K562 (cell line): Measurements from ENCODE around the gene WWTR1. TPM values are rescaled to one million over a fixed set of nuclear protein-coding genes. Genes with fewer than 3 reads are reported as not detected.

Source experiments
- ATAC-seq: fragments of 200-7000 bp; cut with Tn5 transposase; 3 replicates; pipeline ENCODE4 v1.9.1; 2020; ENCODE audit warnings: moderate library complexity
- BruUV-seq: library from RNA; stranded (reverse); fragments of 400-500 nt; replicated peaks from 2 replicates; lab custom pipeline; 2021; lab: Mats Ljungman, UMichigan
- CTCF ChIA-PET: fragments of 300-600 bp; formaldehyde crosslinking; extraction: SDS; loops from one replicate; lab custom pipeline; 2021; ENCODE audit warnings: low intra/inter-chr PET ratio; lab: Yijun Ruan, JAX
- POLR2A ChIA-PET: fragments of 300-600, 350-650 bp; sonication (Branson Sonifier 250); formaldehyde crosslinking; extraction: SDS; loops from one replicate; lab custom pipeline; 2021; ENCODE audit warnings: antibody characterized with exemption, inconsistent platforms; lab: Yijun Ruan, JAX
- DNase-seq, 4 experiments: peaks; one replicate each; pipeline versions ENCODE4 v3.0.0 to v3.0.0-alpha.2; 2011 to 2018; ENCODE audit warnings: low spot score in 3 of 4, mixed read lengths in 3 of 4; ENCODE audit errors: extremely low read depth in 1 of 4
- FAIRE-seq: peaks from 2 replicates; lab custom pipeline; 2011; peaks lifted over from hg19 to GRCh38; lab: Jason Lieb, UNC
- H2AFZ ChIP-seq: 2 replicates; pipeline ENCODE4 v1.6.0; 2011; ENCODE audit warnings: low read depth, low read length, control low read depth, inconsistent platforms
- H3K27ac ChIP-seq: fragments of 200-600 bp; 3 replicates; pipeline ENCODE4 v1.8.0; 2011; ENCODE audit warnings: low read depth, mild to moderate bottlenecking, control low read depth, inconsistent platforms, low read length, moderate library complexity, mixed read lengths; ENCODE audit errors: extremely low read depth
- H3K27me3 ChIP-seq, 2 experiments: fragments of 300-600 bp in 1 of 2; 2 replicates in 1 of 2; 3 replicates in 1 of 2; pipeline versions ENCODE4 v1.6.0 to v1.8.0; 2011; ENCODE audit warnings: inconsistent platforms in 2 of 2, low read length in 2 of 2, mild to moderate bottlenecking in 1 of 2, mixed read lengths in 1 of 2, moderate library complexity in 1 of 2; ENCODE audit not compliant: control insufficient read depth in 2 of 2, insufficient read depth in 2 of 2
- H3K36me3 ChIP-seq: fragments of 300-600 bp; 3 replicates; pipeline ENCODE4 v1.8.0; 2011; ENCODE audit warnings: mild to moderate bottlenecking, low read length, inconsistent platforms; ENCODE audit not compliant: control insufficient read depth, insufficient read depth
- H3K4me1 ChIP-seq, 2 experiments: fragments of 200-600 bp in 1 of 2; replicated peaks in 1 of 2; 2 replicates in 1 of 2; 3 replicates in 1 of 2; pipeline versions ENCODE4 v1.5.1 to v1.8.0; 2011; ENCODE audit warnings: inconsistent platforms in 2 of 2, low read length in 2 of 2, mild to moderate bottlenecking in 1 of 2, mixed read lengths in 1 of 2, moderate library complexity in 1 of 2; ENCODE audit not compliant: control insufficient read depth in 2 of 2, insufficient read depth in 2 of 2
- H3K4me2 ChIP-seq: 2 replicates; pipeline ENCODE4 v1.6.1; 2011; ENCODE audit warnings: low read length, control low read depth, inconsistent platforms, mixed read lengths; ENCODE audit not compliant: insufficient read depth
- H3K4me3 ChIP-seq: fragments of 200-600 bp; sonication (generic), shearing (Covaris generic); 2 replicates; pipeline ENCODE4 v1.5.1; 2016; ENCODE audit warnings: control low read depth, inconsistent platforms
- H3K79me2 ChIP-seq: fragments of 200-600 bp; 3 replicates; pipeline ENCODE4 v1.8.0; 2011; ENCODE audit warnings: low read length, inconsistent platforms; ENCODE audit not compliant: control insufficient read depth, insufficient read depth
- H3K9ac ChIP-seq, 2 experiments: 2 replicates each; pipeline versions ENCODE4 v1.6.0 to v1.6.1; 2011; ENCODE audit warnings: low read depth in 2 of 2, low read length in 2 of 2, control low read depth in 1 of 2, inconsistent platforms in 1 of 2, mild to moderate bottlenecking in 1 of 2, mixed read lengths in 1 of 2; ENCODE audit not compliant: insufficient read depth in 1 of 2
- H3K9me1 ChIP-seq: one replicate; pipeline ENCODE4 v1.6.0; 2011; ENCODE audit warnings: inconsistent platforms, mild to moderate bottlenecking, low read length, moderate library complexity; ENCODE audit not compliant: control insufficient read depth, insufficient read depth
- H3K9me3 ChIP-seq: replicated peaks from 2 replicates; pipeline ENCODE4 v1.5.1; 2011; ENCODE audit warnings: low read depth, low read length, inconsistent platforms; ENCODE audit not compliant: control insufficient read depth, insufficient read depth
- H4K20me1 ChIP-seq: replicated peaks from 2 replicates; pipeline ENCODE4 v1.6.1; 2011; ENCODE audit warnings: low read length, inconsistent platforms, mixed read lengths; ENCODE audit not compliant: control insufficient read depth, insufficient read depth
- ARID1B ChIP-seq: fragments of 450-650 bp; IDR thresholded peaks from 2 replicates; pipeline ENCODE4 v1.6.1; 2016; ENCODE audit warnings: antibody characterized with exemption, mild to moderate bottlenecking, inconsistent platforms
- BHLHE40 ChIP-seq: IDR thresholded peaks from 2 replicates; pipeline ENCODE4 v1.6.1; 2011; ENCODE audit warnings: low read length, improper control_type of control experiment
- CHCHD3 ChIP-seq: fragments of 250-450 bp; sonication (Bioruptor Pico); IDR thresholded peaks from 2 replicates; pipeline ENCODE4 v2.1.2; 2022; ENCODE audit warnings: mild to moderate bottlenecking
- FOSL1 ChIP-seq: fragments of 200-800 bp; sonication (Bioruptor generic); conservative IDR thresholded peaks from 2 replicates; pipeline ENCODE4 v1.6.1; 2016; ENCODE audit warnings: missing genetic modification characterization, missing compliant biosample characterization
- RAD21 ChIP-seq, 2 experiments: fragments of 250-450 bp in 1 of 2; fragments of 450-650 bp in 1 of 2; sonication (Bioruptor Pico) in 1 of 2; formaldehyde crosslinking in 1 of 2; IDR thresholded peaks in 1 of 2; conservative IDR thresholded peaks in 1 of 2; 2 replicates each; pipeline versions ENCODE4 v1.4.0 to v1.8.0; 2020 to 2022; ENCODE audit warnings: mild to moderate bottlenecking in 2 of 2, moderate library complexity in 1 of 2
- STAT5A ChIP-seq: IDR thresholded peaks from 2 replicates; pipeline ENCODE4 v1.6.1; 2012; ENCODE audit warnings: low read length, inconsistent platforms, borderline replicate concordance
- TBL1XR1 ChIP-seq, 2 experiments: IDR thresholded peaks; 2 replicates each; pipeline ENCODE4 v1.6.1; 2012; ENCODE audit warnings: improper control_type of control experiment in 2 of 2, low read length in 2 of 2, mild to moderate bottlenecking in 1 of 2
- TCF3 ChIP-seq: sonication (generic); formaldehyde crosslinking; IDR thresholded peaks from 2 replicates; pipeline ENCODE4 v1.4.0; 2020; ENCODE audit warnings: mild to moderate bottlenecking, missing genetic modification reagents
- ZNF3 ChIP-seq: fragments of 250-450 bp; sonication (Bioruptor Pico); IDR thresholded peaks from 2 replicates; pipeline ENCODE4 v1.5.0; 2021; ENCODE audit warnings: mild to moderate bottlenecking, moderate library complexity
- WGBS: fragments of 100-300 bp; shearing (Covaris generic); methylation state at CpG from one replicate; pipeline ENCODE4 v1.1.6; 2016; ENCODE audit warnings: low coverage, mixed read lengths; ENCODE audit not compliant: insufficient coverage; ENCODE audit errors: missing lambda C conversion rate; 5-methylcytosine and 5-hydroxymethylcytosine counted together
- in situ Hi-C: fragments of 300-500 bp; cut with MboI; formaldehyde crosslinking; loops from 4 replicates; pipeline ENCODE4 v1.15.0; 2018; ENCODE audit warnings: inconsistent platforms, mixed read lengths
- intact Hi-C: fragments of 100-400 bp; cut with micrococcal nuclease; formaldehyde crosslinking; loops from 2 replicates; pipeline ENCODE4 v1.14.2; 2022
- polyA plus RNA-seq, 8 experiments: library from polyadenylated mRNA; depleted of rRNA in 4 of 8; stranded (reverse) in 5 of 8; unstranded in 3 of 8; fragments of >200 nt; fragmentation: Nextera tagmentation in 2 of 8; fragmentation: Illumina TruSeq in 1 of 8; extraction: Ambion mirVana in 2 of 8; extraction: Trizol in 1 of 8; gene quantifications; 2 replicates each; pipeline versions ENCODE4 v1.2.1 to v1.2.3, GENCODE V29; 2011 to 2014; ENCODE audit warnings: inconsistent platforms in 1 of 8, missing spikeins in 1 of 8
- total RNA-seq, 7 experiments: library from RNA; depleted of rRNA in 6 of 7; stranded (reverse); fragments of >200 nt in 6 of 7; fragmentation: Illumina TruSeq in 2 of 7; extraction: Trizol in 2 of 7; gene quantifications; 2 replicates each; pipeline versions ENCODE4 v1.2.1 to v1.2.3, GENCODE V29; 2011 to 2021; ENCODE audit warnings: low replicate concordance in 1 of 7
- TF ChIP-seq, protein P1 (sequence below): fragments of 250-450 bp; sonication (Bioruptor Pico); IDR thresholded peaks from 2 replicates; pipeline ENCODE4 v1.4.0; 2020; ENCODE audit warnings: mild to moderate bottlenecking, moderate library complexity

The WWTR1 gene
- total and polyA plus RNA-seq, 9 of the 15 experiments (the other 6 are each of a cell fraction or from before 2014, with no cell fraction given), result 0.04 to 1.5 (median 0.60) TPM

DNA sequence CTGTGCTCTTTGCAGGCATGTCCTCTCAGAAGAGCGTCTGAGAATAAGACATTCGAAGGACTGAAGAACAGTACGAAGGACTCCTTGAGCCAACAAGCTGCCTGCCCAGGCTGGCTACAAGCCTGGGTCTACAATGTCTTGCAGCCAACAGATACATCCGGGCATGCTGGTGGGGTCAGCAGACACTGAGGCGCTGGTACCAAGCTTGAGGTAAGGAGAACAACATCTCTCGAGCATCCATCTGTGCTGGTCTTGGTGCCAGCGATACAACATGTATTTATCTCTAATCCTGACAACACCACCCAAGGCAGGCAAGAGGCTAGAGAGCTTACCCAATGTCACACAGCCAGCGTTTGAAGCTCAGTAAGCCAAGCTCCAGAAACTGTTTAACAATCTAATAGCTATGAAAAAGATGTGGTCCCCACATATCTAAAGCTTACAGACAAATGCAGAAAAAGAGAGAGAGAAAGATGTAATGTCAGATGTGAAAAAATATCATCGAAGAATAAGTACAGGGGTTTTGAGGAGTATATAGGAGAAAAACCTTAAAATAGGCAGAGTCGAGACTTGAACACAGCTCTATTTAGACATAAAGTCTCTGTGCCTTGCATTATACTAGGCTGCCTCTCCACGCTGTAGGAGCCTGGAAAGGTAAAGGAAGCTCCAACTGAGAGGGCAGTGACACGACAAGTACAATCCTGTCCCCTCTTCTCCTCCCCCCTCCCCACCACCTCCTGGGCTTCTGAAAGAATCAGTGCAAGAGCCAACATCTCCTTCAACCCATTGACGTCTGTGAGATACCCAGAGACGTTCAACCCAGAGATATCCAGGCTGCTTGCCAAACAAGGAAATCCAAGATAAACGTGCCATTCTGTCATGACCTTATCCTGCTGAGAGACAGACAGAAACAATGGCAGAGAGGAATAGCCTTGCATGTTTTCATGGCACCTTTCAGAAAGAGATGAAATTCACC lies 39.4 kb downstream of the WWTR1 start:
- Histone ChIP-seq H3K27ac (no peak overlapping the region), H4K20me1 (no peaks in the 10 kb centered on the region), H3K4me2 (no peak overlapping the region), H2AFZ (no peak overlapping the region), H3K9me1 (no peaks in the 10 kb centered on the region), H3K27me3 (no peaks in the 10 kb centered on the region; a peak in 1 of 5 replicates), H3K36me3 (no peaks in the 10 kb centered on the region), H3K4me3 (no peak overlapping the region), H3K4me1 (no peaks in the 10 kb centered on the region; a peak in 2 of 5 replicates), H3K79me2 (no peaks in the 10 kb centered on the region), H3K9ac (no peak overlapping the region), H3K9me3 (no peaks in the 10 kb centered on the region)
- WGBS, result 10% methylated on average over 13 of the region's 15 CpGs
- in situ Hi-C loops, result no loop called here
- CTCF ChIA-PET, result no interaction called here
- 0 out of 2 replicates have a peak, but pooled peaks have one; percentile 15 for TF ChIP-seq BHLHE40
- TF ChIP-seq ZNF3 (CRISPR knock-in tag), result no peak
- no peak for DNase-seq
- intact Hi-C loops, result no loop called here
- no peak for FAIRE-seq
- POLR2A ChIA-PET, result interaction anchor here (0.6 kb wide), 1 partner anchor 566 kb away, joined by 4 read pairs; no protein-coding TSS in a partner anchor
- BruUV-seq, result no TSS peak
- no peak for ATAC-seq

DNA sequence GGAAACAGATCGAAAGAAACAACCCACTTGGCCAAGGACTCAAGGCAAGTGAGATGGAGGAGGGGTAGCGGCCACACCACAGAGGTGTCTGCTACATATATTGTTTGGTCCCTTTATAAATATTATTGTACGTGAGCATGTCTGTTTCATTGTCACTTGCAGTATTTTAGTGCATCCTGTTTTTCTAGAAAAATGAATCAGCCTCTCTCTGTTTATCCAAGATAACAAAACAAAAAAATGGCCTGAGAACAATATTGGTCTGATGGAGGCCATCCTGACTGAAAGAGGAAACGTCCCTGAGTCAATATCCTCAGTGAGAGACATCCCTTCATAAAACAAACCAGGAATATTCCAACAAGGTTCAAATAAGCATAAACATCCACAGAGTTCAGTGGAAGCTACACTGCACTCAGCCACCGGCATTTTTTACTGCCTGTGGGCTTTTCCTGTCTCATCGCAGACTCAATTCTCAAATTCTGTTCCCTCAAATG lies 42.0 kb downstream of the WWTR1 start:
- no peaks in the 10 kb centered on the region for H3K9me3 ChIP-seq
- H3K9me1 ChIP-seq, result no peaks in the 10 kb centered on the region
- no peaks in the 10 kb centered on the region for H3K79me2 ChIP-seq
- no peaks in the 10 kb centered on the region; a peak in 2 of 5 replicates for H3K4me1 ChIP-seq
- H3K27me3 ChIP-seq, result no peaks in the 10 kb centered on the region
- ChIA-PET CTCF (no interaction called here), POLR2A (interaction anchor here (0.6 kb wide), 1 partner anchor 35 kb away, joined by 3 read pairs; no protein-coding TSS in a partner anchor)
- H3K4me3 ChIP-seq, result no peak overlapping the region
- intact Hi-C loops (no loop called here), in situ Hi-C loops (no loop called here)
- WGBS, result 20% methylated on average over 6 of the region's 6 CpGs
- H4K20me1 ChIP-seq, result no peaks in the 10 kb centered on the region
- no TSS peak for BruUV-seq
- peak; percentile 10 to 22 (median 16) for DNase-seq
- no peak overlapping the region for H3K9ac ChIP-seq
- no peaks in the 10 kb centered on the region for H3K36me3 ChIP-seq
- peak overlapping the region; percentile 41 for H2AFZ ChIP-seq
- FAIRE-seq, result peak; percentile 44
- no peak overlapping the region; the same call in 2 of the 3 replicates for H3K27ac ChIP-seq
- ATAC-seq, result no peak
- peak overlapping the region; percentile 29; the same call in 1 of the 2 replicates for H3K4me2 ChIP-seq
- peak; percentile 67 for TF ChIP-seq FOSL1 (tag)
- TF ChIP-seq TBL1XR1 (IDR thresholded peaks at IDR 0.05; ENCODE audit: low read length in 2 of 2), result no peak
- peak; percentile 47; the same call in 1 of the 2 replicates for TF ChIP-seq ARID1B
- TF ChIP-seq TCF3, result peak; percentile 34; the same call in 1 of the 2 replicates
- no peak for TF ChIP-seq RAD21 (CRISPR knock-in tag; conservative IDR thresholded peaks at IDR 0.05 in 1 of 2, IDR thresholded peaks at IDR 0.05 in 1 of 2)
- peak; percentile 18; the same call in 1 of the 2 replicates for TF ChIP-seq STAT5A
- TF ChIP-seq, protein P1, sequence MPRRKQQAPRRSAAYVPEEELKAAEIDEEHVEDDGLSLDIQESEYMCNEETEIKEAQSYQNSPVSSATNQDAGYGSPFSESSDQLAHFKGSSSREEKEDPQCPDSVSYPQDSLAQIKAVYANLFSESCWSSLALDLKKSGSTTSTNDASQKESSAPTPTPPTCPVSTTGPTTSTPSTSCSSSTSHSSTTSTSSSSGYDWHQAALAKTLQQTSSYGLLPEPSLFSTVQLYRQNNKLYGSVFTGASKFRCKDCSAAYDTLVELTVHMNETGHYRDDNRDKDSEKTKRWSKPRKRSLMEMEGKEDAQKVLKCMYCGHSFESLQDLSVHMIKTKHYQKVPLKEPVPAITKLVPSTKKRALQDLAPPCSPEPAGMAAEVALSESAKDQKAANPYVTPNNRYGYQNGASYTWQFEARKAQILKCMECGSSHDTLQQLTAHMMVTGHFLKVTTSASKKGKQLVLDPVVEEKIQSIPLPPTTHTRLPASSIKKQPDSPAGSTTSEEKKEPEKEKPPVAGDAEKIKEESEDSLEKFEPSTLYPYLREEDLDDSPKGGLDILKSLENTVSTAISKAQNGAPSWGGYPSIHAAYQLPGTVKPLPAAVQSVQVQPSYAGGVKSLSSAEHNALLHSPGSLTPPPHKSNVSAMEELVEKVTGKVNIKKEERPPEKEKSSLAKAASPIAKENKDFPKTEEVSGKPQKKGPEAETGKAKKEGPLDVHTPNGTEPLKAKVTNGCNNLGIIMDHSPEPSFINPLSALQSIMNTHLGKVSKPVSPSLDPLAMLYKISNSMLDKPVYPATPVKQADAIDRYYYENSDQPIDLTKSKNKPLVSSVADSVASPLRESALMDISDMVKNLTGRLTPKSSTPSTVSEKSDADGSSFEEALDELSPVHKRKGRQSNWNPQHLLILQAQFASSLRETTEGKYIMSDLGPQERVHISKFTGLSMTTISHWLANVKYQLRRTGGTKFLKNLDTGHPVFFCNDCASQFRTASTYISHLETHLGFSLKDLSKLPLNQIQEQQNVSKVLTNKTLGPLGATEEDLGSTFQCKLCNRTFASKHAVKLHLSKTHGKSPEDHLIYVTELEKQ (CRISPR knock-in tag), result no peak
- no peak for TF ChIP-seq CHCHD3
